GDM1 (cell line): ENCODE results near the gene SHC3.
"Not testable (repeated sequence)": the region's sequence is repeated elsewhere in the genome, so short reads cannot be mapped to it uniquely, and the experiment has no call there.

Experiments used
- DNase-seq: peaks from one replicate; lab custom pipeline; 2025; lab: John Stamatoyannopoulos, UW

Gene SHC3, protein sequence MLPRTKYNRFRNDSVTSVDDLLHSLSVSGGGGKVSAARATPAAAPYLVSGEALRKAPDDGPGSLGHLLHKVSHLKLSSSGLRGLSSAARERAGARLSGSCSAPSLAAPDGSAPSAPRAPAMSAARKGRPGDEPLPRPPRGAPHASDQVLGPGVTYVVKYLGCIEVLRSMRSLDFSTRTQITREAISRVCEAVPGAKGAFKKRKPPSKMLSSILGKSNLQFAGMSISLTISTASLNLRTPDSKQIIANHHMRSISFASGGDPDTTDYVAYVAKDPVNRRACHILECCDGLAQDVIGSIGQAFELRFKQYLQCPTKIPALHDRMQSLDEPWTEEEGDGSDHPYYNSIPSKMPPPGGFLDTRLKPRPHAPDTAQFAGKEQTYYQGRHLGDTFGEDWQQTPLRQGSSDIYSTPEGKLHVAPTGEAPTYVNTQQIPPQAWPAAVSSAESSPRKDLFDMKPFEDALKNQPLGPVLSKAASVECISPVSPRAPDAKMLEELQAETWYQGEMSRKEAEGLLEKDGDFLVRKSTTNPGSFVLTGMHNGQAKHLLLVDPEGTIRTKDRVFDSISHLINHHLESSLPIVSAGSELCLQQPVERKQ

GRCh38 chr9:89177944-89178829, at the start of gene SHC3:
Gene SHC3, minus strand, starts transcription at chr9:89178818. Its CDS starts 358 bp downstream, at chr9:89178460.
- no peak for DNase-seq

DNA sequence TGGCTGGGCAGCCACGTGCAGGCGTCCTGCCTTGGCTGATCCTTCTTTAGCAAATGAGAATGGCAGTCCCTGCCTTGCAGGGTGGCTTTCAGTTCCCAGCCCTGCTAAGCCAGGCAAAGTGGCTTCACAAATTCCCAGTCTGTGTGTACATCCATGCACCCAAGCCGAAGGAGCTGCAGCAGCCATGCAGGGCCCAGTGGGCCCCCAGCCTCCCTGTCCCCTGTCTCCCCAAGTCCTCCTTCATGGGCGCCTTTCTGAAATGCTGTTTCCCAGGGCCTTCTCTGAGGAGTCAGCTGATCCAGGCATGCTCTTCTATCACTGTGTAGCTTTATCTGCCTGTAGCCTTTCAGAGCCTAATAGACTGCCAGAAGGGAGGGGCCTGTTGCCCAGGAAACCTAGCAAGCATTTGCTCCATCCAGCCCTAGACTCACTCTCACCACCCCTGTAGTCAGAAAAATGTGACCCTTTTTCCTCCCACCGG, 47.4 kb upstream of the SHC3 start:
- DNase-seq: no peak

GRCh38 chr9:89225587-89225986, 47.0 kb upstream of the SHC3 start:
- no peak for DNase-seq

DNA sequence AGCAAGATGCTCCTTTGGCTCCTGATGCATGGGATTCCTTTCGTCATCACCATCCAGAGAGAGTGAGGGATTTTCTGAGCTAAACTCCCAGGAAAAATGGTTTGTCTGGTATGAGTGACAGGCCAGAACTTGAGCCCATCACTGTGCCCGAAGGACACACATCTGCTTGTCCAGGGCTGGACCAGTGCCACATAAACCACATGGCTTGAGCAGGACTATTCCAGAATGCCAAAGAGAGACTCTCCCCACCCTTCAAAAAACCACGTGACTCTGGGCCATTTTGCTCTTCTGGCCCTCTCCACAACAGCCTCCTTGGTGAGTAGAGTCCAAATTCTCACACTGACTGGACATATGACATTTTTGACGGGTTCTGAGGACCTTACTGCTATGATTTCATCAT, 46.4 kb upstream of the SHC3 start:
- no peak for DNase-seq

GRCh38 chr9:89224633-89225032, 46.0 kb upstream of the SHC3 start:
- no peak for DNase-seq

DNA sequence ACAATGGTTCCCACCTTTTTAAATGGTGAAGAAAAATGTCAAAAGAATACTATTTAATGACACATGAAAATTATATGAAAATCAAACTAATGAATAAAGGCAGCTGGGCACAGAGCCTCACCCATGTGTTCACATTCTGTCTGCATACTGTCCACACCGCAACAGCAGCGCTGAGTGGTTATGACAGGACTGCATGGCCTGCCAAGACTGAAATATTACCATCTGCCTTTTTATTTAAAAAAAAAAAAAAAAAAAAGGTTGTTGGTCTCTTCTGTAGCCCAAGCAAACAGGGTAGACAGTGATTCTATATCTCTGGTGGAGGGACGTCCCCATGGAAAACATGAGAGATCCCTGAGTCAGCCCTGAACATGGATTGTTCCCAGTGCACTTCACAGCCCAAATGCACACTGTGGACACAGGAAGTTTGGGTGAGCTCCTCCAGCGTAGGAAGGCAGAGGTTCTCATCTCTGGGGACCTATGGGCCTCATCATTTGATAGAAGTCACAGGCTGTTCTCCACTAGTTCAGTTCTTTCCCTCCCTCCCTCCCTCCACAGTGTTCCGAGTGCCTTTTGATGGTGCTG, 44.9 kb upstream of the SHC3 start:
- no peak for DNase-seq

DNA sequence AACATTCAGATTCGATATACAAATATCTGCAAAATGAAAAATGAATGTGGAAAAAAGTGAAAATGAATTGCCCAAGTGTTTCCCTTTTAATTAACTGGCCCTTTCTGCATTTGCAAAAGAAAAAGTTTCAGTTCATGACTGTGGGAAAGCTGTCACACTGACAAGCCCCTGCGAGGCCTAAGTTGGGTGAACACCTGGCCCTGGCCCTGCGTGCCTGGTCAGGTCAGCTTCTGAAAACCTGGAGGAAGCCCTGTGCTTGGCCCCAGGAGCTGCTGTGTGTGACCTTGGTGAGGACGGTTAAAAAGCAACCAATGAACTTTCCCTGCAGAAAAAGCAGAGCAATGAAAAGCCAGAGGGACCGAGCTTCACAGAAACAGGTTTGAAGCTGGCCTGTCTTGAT, 41.0 kb upstream of the SHC3 start:
- no peak for DNase-seq

- no peak for DNase-seq
Measured at GRCh38 chr9:89218040-89218928, 39.7 kb upstream of the SHC3 start.

GRCh38 chr9:89215342-89215741, 36.7 kb upstream of the SHC3 start:
- DNase-seq: no peak

DNA sequence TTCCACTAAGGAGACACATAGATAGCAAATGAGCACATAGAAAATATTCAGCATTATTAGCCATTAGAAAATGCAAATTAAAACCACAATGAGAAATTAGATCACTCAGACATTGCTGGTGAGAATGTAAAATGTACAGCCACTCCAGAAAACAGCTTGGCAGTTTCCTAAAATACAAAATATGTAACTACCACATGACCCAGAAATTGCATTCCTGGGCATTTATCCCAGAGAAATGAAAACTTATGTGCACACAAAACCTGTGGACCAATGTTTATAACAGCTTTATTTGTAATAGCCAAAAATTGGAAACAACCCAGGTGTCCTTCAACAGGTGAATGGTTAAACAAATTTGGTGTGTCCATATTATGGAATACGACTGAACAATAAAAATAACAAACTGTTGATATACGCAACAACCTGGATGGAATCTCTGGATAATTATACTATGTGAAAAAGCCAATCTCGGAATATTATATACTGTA, 34.8 kb upstream of the SHC3 start:
- DNase-seq: no peak

DNA sequence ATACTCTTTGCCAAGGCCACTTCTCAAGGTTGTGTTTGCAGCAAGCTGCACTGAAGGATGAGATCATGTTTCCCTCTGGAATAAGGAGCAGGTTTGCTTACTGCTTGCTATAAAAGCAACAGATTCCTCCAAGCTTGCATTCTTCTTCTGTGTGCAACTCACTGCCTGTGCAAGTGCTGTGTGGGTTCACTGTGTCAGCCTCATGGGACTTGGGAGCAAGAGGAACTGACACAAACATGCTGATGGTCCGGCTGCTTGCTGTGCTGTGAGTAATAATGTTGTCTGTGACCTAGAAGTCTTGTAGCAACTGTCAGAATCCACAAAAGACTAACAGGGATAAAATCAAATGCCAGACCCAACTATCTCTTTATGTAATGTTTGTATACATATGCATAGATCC, 33.6 kb upstream of the SHC3 start:
- no peak for DNase-seq

DNA sequence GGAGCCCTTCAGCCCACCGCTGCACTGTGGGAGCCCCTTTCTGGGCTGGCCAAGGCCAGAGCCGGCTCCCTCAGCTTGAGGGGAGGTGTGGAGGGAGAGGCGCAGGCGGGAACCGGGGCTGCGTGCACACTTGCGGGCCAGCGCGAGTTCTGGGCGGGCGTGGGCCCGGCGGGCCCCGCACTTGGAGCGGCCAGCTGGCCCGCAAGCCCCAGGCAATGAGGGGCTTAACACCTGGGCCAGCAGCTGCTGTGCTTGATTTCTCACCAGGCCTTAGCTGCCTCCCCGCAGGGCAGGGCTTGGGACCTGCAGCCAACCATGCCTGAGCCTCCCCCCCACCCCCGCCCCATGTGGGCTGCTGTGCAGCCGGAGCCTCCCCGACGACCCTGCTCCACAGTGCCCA, 30.7 kb upstream of the SHC3 start:
- DNase-seq: not testable (repeated sequence)

DNA sequence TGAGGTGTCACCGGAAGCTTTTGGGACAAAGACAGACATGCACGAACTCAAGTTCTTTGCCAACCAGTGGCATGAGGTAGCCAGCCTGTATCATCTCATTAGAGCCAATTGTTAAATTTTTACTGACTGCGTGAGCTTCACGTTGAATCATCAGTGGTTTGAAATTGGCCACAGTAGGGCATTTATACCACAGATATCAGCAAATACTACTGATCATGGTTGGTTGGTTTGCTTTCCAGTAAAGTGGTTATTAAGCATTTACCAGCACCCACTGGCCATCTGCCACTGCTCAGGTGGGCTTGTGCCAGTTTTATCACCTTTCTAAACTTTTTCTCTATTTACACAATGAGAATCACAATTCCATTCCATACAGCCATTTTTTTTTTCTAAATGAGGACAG, 28.4 kb upstream of the SHC3 start:
- DNase-seq: no peak

DNA sequence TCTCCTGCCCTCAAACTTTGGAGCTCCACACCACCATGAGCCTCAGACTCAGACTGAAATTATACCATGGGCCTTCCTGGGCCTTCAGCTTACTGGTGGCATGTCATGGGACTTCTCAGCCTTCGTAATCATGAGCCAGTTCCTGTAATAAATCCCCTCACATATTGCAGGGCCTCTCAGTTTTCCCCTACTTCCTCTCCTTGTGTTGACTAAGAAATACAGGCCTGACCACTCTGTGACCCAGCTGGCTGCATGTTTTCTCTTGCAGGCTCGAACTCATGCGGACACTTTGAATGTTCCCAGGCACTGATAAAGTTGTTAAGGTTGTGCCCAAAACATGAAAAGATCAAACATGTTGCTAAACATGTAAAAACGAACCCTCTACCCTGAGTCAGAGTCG, 26.2 kb upstream of the SHC3 start:
- no peak for DNase-seq

- DNase-seq: no peak
Measured at GRCh38 chr9:89195131-89195797, 16.6 kb upstream of the SHC3 start.

DNA sequence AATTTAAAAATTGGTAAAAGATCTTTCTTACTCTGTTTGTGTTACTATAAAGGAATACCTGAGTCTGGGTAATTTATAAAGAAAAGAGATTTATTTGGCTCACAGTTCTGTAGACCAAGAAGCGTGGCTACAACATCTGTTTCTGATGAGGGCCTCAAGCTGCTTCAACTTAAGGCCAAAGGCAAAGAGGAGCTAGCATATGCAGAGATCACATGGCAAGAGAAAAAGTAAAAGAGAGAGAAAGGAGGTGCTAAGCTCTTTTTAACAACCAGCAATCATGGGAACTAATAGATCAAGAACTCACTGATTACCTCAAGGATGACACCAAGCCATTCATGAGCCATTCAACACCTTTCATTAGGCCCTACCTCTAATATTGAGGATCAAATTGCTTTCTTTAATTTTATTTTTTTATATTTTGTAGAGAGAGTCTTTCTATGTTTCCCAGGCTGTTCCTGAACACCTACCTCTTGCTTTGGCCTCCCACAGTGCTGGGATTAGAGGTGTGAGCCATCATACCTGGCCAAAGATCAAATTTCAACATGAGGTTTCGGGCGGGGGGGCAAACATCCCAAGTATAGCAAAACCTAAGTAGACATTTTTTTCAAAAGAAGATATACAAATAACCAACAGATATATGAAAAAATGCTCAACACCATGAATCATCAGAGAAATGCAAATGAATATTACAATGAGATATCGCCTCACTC, 16.0 kb upstream of the SHC3 start:
- DNase-seq: no peak

- no peak for DNase-seq
Measured at GRCh38 chr9:89191004-89191403, 12.4 kb upstream of the SHC3 start.

DNA sequence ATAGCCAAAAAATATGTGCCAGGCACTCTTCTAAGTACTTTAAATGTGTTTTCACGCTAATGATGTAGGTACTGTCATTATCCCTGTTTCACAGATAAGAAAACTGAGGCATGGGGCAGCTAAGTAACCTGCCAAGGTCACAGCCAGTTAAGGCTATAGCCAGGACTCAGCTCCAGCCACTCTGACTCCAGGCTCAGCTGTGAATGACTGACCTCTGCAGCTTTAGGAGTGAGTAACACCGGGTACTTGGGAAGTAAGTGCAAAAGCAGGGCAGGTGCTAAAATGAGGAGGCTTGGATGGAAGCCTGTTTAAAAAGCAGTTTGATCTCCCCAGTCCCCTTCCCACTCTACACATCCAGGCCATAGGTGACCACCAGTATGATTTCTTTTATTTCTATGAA, 10.6 kb upstream of the SHC3 start:
- DNase-seq: no peak

DNA sequence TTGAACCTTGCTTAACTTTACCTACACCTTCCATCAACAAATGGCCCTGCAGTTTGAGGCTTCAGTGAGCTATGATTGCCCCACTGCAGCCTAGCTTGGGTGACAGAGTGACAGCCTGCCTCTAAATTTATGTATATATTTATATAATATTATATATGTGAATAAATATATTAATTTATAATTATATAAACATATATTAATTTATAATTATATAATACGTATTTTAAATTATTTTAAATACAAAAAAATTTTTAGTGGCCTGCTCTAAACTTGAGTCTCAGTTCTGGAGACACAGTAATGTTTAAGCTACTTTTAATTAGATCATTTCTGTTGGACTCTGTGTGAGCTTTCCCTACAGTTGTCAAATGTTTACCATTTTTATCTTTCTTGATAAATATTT, 9.3 kb upstream of the SHC3 start:
- no peak for DNase-seq

GRCh38 chr9:89187541-89187940, 8.9 kb upstream of the SHC3 start:
- DNase-seq: no peak
